Glomerular visceral epithelial cell (primary cell): ENCODE measurements around the gene HSF5.
A peak's percentile ranks its signal among the peaks of the same experiment; 100 is the strongest.
"Not testable (repeated sequence)": the region's sequence is repeated elsewhere in the genome, so short reads cannot be mapped to it uniquely, and the experiment has no call there.

Source experiments
- DNase-seq: peaks from one replicate; pipeline ENCODE4 v3.0.0-alpha.2; 2016; ENCODE audit errors: extremely low spot score

HSF5 gene

DNA sequence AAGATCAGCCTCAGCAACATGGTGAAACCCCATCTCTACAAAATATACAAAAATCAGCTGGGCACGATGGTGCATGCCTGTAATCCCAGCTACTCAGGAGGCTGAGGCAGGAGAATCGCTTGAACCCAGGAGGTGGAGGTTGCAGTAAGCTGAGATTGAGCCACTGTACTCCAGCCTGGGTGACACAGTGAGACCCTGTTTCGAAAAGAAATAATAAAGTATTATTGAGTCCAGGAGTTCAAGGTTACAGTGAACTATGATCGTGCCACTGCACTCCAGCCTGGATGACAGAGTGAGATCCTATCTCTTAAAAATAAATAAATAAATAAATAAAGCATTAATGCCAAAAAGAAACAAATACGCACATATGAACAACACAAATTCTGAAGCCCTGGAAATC, 6.4 kb downstream of the HSF5 start:
- DNase-seq, result not testable (repeated sequence)

DNA sequence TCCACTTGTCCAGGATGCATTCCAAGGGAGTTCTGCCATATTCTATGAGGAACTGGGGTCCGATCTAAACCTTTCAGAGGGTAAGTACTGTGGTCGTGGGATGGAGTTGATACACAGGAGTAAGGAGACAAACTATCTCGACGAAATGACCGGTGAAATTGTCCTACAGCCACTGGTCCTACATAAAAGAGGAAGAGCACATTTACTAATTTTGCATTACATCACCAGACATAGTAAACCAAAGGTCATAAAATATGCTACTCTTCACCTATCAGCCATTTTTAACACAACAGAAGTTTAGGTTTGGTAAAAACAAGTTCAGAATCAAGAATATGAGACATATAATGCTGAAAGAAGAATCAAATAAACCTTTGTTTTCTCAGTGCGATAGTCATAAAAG, 8.1 kb downstream of the HSF5 start:
- no peak for DNase-seq

DNA sequence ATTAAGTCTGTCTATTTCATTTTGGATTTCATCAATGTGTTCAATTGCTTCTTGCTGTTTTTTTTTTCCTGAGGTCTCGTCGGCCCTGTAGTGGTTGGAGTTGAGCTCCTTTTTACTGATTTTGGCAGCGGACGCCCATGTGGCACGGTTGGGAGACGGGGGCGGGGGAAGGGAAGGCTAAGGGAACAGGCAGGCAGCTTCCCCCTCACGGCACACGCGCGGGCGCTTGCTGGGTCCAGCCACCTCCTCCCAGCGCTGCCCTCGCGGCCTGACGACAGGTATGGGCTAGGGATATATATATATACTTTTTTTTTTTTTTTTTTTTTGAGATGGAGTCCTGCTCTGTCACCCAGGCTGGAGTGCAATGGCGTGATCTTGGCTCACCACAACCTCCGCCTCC, 11.4 kb downstream of the HSF5 start:
- no peak for DNase-seq

DNA sequence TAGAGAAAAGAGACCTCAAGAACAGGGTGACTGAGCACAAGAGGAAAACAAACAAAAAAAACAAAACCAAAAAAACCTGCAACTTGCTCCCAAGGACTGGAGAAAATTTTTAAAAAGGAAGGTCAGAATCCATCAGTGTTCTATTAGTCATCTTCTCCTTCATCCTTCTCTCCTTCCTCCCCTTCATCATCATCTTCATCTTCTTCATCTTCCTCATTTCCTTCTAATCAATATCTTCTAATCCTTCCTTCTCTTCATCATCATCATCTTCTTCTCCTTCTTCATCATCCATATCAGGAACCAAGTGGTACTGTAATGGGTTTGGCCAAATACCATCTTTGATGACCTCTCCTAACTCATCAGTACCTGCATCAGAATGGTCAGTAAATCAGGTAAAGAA, 12.2 kb downstream of the HSF5 start:
- DNase-seq, result no peak

DNA sequence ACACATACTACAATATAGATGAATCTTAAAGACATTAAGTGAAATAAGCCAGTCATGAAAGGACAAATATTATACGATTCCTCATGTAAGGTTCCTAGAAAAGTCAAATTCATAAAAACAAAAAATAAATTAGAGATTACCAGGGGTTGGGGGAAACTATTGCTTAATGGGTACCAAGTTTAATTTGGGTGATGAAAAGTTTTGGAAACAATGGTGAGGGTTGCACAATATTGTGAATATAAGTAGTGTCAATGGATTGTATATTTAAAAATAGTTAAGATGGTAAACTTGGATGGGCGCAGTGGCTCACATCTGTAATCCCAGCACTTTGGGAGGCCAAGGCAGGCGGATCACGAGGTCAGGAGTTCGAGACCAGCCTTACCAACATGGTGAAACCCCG, 17.9 kb downstream of the HSF5 start:
- no peak for DNase-seq

DNA sequence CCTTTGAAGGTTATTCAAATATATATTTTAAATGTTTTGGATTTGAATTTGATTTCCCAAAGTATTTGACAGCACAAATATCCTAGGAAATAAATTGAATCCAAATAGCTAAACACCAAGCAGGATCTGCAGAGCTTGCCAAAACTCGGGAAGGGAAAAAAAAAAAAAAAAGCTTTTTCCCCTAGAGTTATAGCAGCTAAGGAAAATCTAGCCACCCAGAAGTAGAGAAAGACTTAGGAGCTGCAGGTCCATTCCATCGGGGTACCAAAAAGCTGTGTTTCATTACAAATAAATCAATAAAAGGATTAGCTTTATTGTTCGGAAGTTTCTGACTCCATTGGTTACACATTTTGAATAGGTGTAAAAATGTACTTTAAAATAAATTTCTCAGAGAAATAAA, 19.3 kb downstream of the HSF5 start:
- no peak for DNase-seq

DNA sequence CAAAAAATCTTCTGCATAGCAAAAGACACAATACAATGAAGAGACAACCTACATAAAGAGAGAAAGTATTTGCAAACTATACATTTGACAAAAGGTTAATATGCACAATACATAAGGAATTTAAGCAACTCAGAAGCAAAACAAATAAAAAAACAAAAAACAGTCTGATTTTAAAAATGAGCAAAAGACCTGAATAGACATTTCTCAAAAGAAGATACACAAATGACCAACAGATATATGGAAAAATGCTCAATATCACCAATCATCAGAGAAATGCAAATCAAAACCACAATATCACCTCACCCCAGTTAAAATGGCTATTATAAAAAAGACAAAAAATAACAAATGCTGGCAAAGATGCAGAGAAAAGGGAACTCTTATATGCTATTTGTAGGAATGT, 32.7 kb downstream of the HSF5 start:
- no peak for DNase-seq

DNA sequence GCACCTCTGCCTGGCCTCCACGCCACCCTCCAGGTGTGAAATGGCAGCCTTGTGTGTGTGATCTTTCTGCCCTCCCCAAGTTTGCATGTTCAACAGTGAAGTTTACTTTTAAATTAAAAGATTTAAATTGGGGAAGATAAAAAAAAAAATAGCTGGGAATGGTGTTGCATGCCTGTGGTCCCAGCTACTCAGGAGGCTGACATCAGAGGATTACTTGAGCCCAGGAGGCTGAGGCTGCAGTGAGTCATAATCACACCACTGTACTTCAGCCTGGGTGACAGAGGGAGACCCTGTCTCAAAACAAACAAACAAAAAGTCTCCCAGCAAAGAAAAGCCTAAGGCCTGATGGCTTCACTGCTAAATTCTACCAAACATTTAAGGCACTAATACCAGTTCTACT, 35.5 kb downstream of the HSF5 start:
- no peak for DNase-seq

DNA sequence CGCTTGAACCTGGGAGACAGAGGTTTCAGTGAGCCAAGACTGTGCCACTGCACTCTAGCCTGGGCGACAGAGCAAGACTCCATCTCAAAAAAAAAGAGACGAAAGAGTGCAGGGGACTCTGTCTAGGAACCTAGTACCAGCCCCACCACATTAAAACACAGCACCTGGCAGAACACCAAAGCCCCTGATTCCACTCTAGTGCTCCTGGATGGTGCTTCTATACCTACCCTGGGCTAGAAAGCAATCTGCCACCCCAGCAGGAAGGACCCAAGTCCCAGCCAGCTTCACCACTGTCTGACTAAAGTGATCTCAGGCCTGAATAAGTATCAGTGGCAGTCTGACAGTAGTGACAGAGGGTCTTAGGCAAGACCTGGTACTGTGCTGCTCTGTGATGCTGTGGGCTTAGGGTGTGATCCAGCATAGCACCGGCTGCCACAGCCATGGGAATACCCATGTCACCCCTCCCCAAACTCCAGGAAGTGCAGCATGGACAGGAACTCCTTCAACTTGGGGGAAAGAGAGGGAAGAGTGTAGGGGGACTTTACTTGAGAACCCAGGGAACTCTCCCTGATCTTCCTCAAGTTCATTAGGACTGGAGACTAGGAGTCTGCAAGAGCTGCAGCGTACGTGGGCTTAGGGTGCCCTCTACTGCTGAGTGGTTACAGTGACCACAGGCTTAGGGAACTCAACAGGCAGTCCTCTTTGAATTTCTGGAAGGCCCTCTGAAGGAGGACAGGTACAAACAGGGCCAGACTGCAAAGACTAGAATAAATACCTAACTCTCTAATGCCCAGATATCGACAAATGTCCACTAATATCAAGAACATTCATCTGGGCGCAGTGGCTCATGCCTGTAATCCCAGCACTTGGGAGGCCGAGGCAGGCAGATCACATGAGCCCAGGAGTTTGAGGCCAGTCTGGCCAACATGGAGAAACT, 40.9 kb downstream of the HSF5 start:
- DNase-seq, result peak; percentile 81

DNA sequence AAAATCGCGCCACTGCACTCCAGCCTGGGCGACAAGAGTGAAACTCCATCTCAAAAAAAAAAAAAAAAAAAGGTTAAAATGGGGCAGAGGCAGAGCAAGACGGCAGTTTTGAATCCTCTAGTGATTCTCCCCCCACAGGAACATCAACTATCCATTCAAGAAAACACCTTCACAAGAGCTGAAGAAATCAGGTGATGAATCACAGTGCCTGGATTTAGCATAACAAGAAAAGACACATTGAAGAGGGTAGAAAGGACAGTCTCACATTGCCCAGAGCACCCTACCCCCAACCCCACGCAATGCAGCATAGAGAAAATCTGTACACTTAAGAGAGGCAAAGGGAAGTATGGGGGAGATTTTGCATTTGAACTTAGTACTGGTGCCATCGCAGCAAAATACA, 42.1 kb downstream of the HSF5 start:
- no peak for DNase-seq

DNA sequence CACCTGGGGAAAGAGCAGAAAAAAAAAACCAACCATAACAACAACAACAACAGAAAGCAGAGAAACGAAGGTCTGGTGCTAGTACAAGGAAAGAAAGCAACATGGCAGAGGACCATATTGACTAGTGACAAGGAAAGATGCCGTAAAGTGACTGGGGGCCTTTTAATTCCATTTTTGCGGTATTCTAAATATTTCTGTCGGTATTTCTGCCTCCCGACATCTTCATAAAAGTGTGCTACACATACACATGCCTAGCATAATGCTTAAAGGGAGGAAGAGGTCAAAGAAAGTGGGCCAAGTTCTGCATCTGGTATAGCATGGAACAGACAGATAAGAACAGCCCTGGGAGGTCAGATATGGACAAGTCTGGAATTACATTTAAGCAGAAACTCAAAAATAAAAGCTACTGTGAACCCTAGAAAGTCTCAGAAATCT, 51.4 kb downstream of the HSF5 start:
- DNase-seq, result no peak

DNA sequence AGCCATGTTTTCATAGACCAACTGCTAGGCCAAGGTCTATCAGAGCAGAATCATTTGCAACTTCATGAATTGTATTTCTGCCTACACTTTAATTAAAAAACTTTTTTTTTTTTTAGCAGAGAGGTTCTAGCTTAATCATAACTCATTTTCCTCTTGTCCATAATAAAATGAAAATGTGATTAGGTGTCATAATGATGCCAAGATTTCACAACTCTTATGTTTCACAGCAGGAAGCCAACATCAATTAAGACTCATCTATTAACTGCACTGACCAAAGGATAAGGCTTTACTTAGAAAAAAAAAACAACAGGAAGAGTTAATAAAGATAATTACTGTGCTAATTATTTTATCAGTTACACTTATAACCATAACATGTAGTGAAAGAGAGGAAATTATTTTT, 52.0 kb downstream of the HSF5 start:
- DNase-seq, result no peak

DNA sequence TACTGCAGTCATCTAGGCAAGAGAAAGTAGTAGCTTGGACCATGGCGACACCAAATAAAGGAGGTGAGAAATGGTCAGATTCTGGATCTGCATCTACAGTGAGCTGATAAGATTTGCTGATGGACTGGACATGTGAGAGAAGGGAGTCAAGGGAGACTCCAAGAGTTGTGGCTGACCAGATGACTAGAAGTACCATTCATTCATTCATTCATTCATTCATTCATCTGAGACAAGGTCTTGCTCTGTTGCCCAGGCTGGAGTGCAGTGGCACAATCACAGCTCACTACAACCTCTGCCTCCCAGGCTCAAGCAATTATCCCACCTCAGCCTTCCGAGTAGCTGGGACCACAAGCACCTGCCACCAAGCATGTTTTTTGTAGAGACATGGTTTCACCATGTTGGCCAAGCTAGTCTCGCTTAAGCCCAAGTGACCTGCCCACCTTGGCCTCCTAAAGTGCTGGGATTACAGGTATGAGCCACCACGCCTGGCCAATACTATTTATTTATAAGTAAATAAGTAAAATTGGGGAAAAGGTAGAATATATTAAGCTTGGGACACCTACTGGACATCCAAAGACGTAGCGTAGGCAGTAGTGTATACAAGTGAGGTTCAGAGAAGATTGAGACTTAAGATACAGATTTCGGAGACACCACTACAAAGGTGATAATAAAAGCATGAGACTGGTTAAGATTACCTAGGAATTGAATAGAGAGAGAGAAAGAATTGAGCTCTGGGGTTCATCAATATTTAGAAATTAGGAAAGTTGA, 55.2 kb downstream of the HSF5 start:
- no peak for DNase-seq

DNA sequence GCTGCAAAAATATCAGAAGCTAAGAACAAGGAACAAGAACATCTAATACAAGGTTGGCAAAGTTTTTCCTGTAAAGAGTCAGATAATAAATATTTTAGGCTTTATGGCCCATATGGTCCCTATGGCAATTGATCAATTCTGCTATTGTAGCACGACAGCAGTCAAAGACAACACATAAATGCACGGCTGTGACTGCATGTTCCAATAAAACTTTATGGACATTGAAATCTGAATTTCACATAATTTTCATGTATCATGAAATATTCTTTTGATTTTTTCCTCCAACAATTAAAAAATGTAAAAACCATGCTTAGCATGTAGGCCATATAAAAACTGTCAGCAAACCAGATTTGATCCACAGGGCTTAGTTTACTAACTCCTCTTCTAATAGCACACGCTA, 60.4 kb downstream of the HSF5 start:
- no peak for DNase-seq

DNA sequence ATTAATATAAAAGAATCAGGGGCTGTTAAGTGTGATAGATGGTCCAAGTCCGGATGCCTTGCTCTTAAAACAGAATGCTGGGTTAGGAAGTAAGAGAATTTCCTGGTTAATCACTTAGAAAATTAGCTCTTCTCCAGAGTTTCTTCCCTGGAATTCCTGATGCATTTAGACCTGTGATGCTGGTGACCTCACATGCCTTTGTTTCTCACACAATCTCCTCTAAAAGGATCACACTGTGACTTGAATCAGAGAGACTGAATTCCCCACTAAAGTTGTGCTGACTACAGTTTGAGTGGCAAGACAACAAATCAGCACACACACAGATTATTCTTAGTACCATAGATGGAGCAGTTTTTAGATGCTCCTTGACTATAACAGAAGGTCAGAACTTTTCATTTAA, 66.5 kb downstream of the HSF5 start:
- DNase-seq, result no peak

DNA sequence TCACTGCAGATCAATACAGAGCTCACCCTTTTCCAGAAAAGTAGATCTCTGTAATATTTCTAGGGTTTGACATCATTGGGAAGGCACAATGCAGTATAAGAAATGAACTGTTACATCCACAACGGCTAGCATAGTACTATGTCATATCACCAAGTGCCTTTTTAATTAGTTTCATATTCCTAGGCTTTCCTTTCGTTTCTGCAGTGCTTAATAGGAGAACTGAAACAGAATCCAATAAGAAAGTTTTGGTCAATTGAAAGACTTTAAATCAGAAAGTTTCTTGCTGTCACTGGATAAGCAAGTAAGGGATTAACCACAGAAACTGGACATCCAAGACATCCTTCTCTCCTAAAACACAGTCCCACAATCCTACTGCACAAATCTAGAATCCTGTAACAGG, 67.4 kb downstream of the HSF5 start:
- no peak for DNase-seq

DNA sequence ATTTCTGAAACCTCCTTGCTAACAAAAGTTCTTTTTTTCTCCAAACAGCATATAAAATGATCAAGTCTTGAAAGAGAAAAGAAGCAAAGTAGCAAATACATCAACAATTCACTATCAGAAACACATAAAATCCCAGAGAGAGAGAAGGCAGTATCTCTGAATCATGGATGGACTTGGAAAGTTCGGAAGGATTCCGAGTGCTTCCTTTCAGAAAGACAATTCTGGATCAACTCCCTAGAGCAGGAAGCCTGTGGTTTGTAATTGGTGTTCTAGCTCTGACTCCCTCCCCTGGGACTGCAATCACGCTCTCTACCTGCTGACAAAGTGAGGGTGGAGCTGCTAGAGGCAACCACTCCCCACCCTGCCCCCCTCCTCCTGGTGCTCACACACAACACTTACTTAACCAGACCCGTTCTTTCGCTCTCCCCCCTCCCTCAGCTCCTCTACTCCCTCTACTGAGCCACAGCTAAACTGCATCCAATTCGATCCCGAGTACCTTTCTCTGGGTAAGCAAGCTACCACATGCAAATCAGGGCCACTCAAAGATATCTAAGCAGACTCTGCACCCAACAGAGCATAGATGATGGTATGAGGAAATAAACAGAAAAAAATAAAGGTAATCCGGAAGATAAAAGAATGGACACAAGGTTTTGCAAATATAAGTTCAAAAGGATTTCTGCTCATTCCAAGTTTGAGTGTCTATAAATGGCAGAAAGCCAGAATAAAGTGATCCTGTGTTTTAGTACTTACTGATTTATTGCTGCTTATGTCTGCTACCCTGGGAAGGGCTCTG, 70.7 kb downstream of the HSF5 start, which contains the start of gene RNF43:
Gene RNF43 (minus strand): TSS at position 235 of the 793 bp plus-strand sequence. CDS start 1,957 bp downstream, outside the sequence.
- peak; percentile 96 for DNase-seq

DNA sequence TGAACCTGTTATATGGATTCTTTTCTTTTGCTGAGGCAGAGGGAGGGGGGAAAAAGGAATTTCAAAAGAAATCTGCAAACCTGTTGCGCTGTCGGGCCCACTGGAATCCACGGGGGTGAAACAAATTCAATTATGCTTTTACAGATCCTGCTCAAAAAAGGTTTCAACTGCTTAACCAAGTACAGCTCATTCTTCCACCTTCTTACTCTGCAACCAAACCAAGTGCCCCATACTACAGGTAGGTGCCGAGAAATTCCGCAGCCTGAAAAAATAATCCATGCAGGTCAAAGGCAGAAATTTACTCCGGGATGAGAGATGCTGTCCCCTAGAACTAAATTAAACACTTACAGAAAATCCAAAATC, 71.3 kb downstream of the HSF5 start:
- DNase-seq, result no peak

DNA sequence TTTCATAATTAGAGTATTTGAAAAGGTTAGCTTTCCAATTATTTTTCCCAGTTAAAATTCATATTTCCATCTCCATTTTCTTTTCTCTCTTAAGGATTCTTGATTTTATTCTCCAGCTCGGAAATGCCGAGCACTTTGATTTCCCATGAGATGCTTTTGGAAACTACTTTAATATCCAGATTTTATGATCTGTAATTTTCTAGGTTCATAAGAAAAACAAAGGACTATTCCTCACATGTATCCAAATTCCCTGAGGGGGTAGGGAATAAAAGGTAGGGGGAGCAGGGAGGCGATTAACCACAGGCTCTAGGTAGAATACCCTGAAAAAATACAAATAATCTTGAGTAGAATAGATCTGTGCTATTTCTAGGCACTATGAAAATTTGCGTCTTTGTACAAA, 71.8 kb downstream of the HSF5 start:
- DNase-seq, result no peak

DNA sequence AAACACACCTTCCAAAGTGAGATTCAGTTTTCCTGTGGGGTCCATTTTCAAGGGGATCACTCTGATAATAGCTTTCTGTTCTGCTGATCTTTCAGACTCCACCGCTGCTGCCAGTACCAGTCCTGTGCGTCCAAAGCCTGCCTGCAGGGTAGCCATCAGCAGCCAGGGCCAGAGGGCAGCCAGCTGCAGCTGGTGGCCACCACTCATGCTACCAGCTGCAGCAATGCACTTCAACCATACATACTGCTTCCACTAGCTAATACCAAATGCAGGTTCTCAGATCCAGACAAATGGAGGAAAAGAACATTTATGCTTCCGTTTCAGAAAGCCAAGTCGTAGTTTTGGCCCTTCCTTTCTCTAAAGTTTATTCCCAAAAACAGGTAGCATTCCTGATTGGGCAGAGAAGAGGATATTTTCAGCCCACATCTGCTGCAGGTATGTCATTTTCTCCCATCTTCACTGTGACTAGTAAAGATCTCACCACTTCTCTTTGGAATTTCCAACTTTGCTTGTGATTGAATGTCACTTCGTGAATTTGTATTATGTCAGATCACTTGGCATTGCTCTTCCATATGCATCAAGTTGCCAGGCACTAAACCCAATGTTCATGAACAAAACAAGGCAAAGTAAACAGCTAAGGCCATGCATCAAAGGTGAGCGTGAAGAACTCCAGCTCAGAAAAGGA, 72.7 kb downstream of the HSF5 start:
- DNase-seq, result peak; percentile 26

DNA sequence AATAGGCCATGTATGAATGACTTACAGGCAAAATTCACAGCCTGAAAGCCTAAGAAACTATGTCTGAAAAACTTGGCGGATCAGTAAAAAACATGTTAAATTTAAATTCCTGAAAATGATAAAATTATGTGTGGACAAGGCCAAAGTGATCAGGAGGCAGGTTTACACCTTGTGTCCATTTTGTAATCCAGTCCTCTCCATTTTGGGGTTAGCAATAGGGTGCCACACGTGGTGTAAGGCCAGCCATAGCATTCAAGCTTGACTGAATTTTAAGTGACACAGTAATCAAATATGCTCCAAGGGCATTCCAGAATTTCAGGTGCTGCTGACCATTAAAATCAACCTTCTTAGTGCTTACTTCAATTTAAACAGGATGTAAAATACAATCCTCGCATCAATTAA, 73.6 kb downstream of the HSF5 start:
- no peak for DNase-seq

DNA sequence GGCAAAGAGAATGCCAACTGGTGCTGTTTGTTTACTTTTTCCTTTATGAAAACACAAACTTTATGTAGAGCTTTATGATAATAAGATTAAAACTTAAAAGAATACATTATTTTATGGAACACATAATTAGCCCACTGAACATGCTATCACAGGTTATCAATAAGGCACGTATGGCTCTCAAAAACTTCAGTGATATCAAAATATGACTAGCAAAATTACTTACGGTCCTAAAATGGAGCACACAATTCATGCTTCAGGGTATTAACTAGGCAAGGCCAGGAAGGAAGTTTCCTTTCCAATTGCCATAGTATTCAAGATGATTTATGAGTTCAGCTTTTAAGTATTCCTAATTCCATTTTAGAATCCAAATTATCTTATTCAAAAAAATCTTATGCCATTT, 74.5 kb downstream of the HSF5 start:
- no peak for DNase-seq
